Parathyroid adenoma (tissue), 2 donors: ENCODE data around the gene MACROH2A1.

Experiments used
- H2AFZ ChIP-seq: fragments of 300-600 bp; sonication (generic); one replicate; pipeline ENCODE4 v1.7.0; 2017; ENCODE audit warnings: antibody characterized with exemption, mild to moderate bottlenecking
- H3K27ac ChIP-seq: fragments of 300-600 bp; sonication (generic); one replicate; pipeline ENCODE4 v1.7.0; 2017
- H3K27me3 ChIP-seq: fragments of 300-600 bp; sonication (generic); one replicate; pipeline ENCODE4 v1.7.0; 2017; ENCODE audit warnings: low read length; ENCODE audit not compliant: control insufficient read depth, insufficient read depth
- H3K36me3 ChIP-seq: fragments of 300-600 bp; sonication (generic); one replicate; pipeline ENCODE4 v1.7.0; 2017; ENCODE audit warnings: low read length; ENCODE audit not compliant: control insufficient read depth, insufficient read depth
- H3K4me1 ChIP-seq: fragments of 300-600 bp; sonication (generic); one replicate; pipeline ENCODE4 v1.7.0; 2017; ENCODE audit warnings: control low read depth
- H3K4me2 ChIP-seq: fragments of 300-600 bp; sonication (generic); one replicate; pipeline ENCODE4 v1.7.0; 2017; ENCODE audit warnings: low read length
- H3K4me3 ChIP-seq: fragments of 300-600 bp; sonication (generic); one replicate; pipeline ENCODE4 v1.7.0; 2017; ENCODE audit warnings: low read depth, low read length
- H3K79me2 ChIP-seq: fragments of 300-600 bp; sonication (generic); one replicate; pipeline ENCODE4 v1.7.0; 2017; ENCODE audit warnings: control low read depth
- H3K9ac ChIP-seq: fragments of 300-600 bp; sonication (generic); one replicate; pipeline ENCODE4 v1.7.0; 2017; ENCODE audit warnings: mild to moderate bottlenecking
- H3K9me3 ChIP-seq: fragments of 300-600 bp; sonication (generic); one replicate; pipeline ENCODE4 v1.7.0; 2017; ENCODE audit warnings: low read length; ENCODE audit not compliant: control insufficient read depth
- CTCF ChIP-seq: fragments of 300-600 bp; sonication (generic); IDR thresholded peaks from one replicate; pipeline ENCODE4 v1.7.0; 2017; ENCODE audit warnings: antibody characterized with exemption, mild to moderate bottlenecking
- donor health status: primary hyperparathyroidism.

Gene MACROH2A1

GRCh38 chr5:135387629-135387960 lies 11.4 kb downstream of the MACROH2A1 start:
- H3K9me3 ChIP-seq = no peaks in the 10 kb centered on the region
- H3K4me1 ChIP-seq = no peaks in the 10 kb centered on the region
- H3K4me2 ChIP-seq = no peak overlapping the region
- no peak overlapping the region for H3K9ac ChIP-seq
- no peak overlapping the region for H2AFZ ChIP-seq
- no peak overlapping the region for H3K27ac ChIP-seq
- no peak for TF ChIP-seq CTCF
- H3K79me2 ChIP-seq = peaks cover 63% of the 10 kb centered on the region
- no peak overlapping the region for H3K4me3 ChIP-seq
- H3K27me3 ChIP-seq = no peaks in the 10 kb centered on the region
- H3K36me3 ChIP-seq = no peaks in the 10 kb centered on the region

GRCh38 chr5:135386886-135387628 lies 12.0 kb downstream of the MACROH2A1 start:
- Histone ChIP-seq H3K27ac (peak overlapping the region; percentile 17), H3K36me3 (no peaks in the 10 kb centered on the region), H3K4me1 (no peaks in the 10 kb centered on the region)

GRCh38 chr5:135386096-135386495 lies 12.9 kb downstream of the MACROH2A1 start:
- Histone ChIP-seq H2AFZ (no peak overlapping the region), H3K36me3 (no peaks in the 10 kb centered on the region), H3K4me3 (no peak overlapping the region), H3K79me2 (peaks cover 50% of the 10 kb centered on the region), H3K9me3 (no peaks in the 10 kb centered on the region), H3K4me1 (no peaks in the 10 kb centered on the region), H3K9ac (no peak overlapping the region), H3K27me3 (no peaks in the 10 kb centered on the region), H3K27ac (no peak overlapping the region), H3K4me2 (no peak overlapping the region)
- no peak for TF ChIP-seq CTCF

More at GRCh38 chr5:135386886-135387628, 12.0 kb downstream of the MACROH2A1 start:
- Histone ChIP-seq H3K4me2 (no peak overlapping the region), H2AFZ (no peak overlapping the region), H3K4me3 (no peak overlapping the region), H3K9ac (no peak overlapping the region), H3K79me2 (peaks cover 58% of the 10 kb centered on the region), H3K9me3 (no peaks in the 10 kb centered on the region), H3K27me3 (no peaks in the 10 kb centered on the region)
- no peak for TF ChIP-seq CTCF

GRCh38 chr5:135385576-135385975 lies 13.5 kb downstream of the MACROH2A1 start:
- H3K4me2 ChIP-seq = no peak overlapping the region
- no peak for TF ChIP-seq CTCF
- no peak overlapping the region for H2AFZ ChIP-seq
- no peaks in the 10 kb centered on the region for H3K9me3 ChIP-seq
- H3K4me1 ChIP-seq = no peaks in the 10 kb centered on the region
- H3K27me3 ChIP-seq = no peaks in the 10 kb centered on the region
- H3K79me2 ChIP-seq = peaks cover 48% of the 10 kb centered on the region
- H3K27ac ChIP-seq = no peak overlapping the region
- no peak overlapping the region for H3K9ac ChIP-seq
- no peak overlapping the region for H3K4me3 ChIP-seq
- no peaks in the 10 kb centered on the region for H3K36me3 ChIP-seq

- no peak overlapping the region for H3K9ac ChIP-seq
- no peak overlapping the region for H3K4me2 ChIP-seq
- H3K27me3 ChIP-seq = no peaks in the 10 kb centered on the region
- H3K4me3 ChIP-seq = no peak overlapping the region
- peaks cover 47% of the 10 kb centered on the region for H3K79me2 ChIP-seq
- no peaks in the 10 kb centered on the region for H3K36me3 ChIP-seq
- TF ChIP-seq CTCF = no peak
- no peak overlapping the region for H2AFZ ChIP-seq
- H3K27ac ChIP-seq = no peak overlapping the region
- no peaks in the 10 kb centered on the region for H3K9me3 ChIP-seq
- no peaks in the 10 kb centered on the region for H3K4me1 ChIP-seq
These were observed 14.1 kb downstream of the MACROH2A1 start for GRCh38 chr5:135384898-135385297.
